ENCODE results near the gene CSF2RB. TPM values are rescaled to one million over a fixed set of nuclear protein-coding genes. Genes with fewer than 3 reads are reported as not detected.

The CSF2RB gene
- total and polyA plus RNA-seq, 10 of the 15 experiments (the other 5 are each of a cell fraction or from before 2014, with no cell fraction given), result 0.82 to 12.5 (median 5.4) TPM

- no peak for TF ChIP-seq TCF12 (IDR thresholded peaks at IDR 0.05; ENCODE audit: low read depth, low read length)
- no peak for TF ChIP-seq MYB (IDR thresholded peaks at IDR 0.05; ENCODE audit: borderline replicate concordance, low read depth, low read length)
- TF ChIP-seq E2F4 (IDR thresholded peaks at IDR 0.05; ENCODE audit: low read depth, low read length), result no peak
- no peak for TF ChIP-seq USF1 (IDR thresholded peaks at IDR 0.05; ENCODE audit: borderline replicate concordance, extremely low read length, insufficient read depth, low read depth, low read length)
- no peak for TF ChIP-seq CREB1 (IDR thresholded peaks at IDR 0.05; ENCODE audit: low read depth)
- no peak for TF ChIP-seq ELK1 (IDR thresholded peaks at IDR 0.05; ENCODE audit: low read depth, low read length)
- TF ChIP-seq EP300 (IDR thresholded peaks at IDR 0.05; ENCODE audit: borderline replicate concordance in 1 of 2, control insufficient read depth in 1 of 2, low read depth in 2 of 2, low read length in 2 of 2), result no peak
- TF ChIP-seq HDGF (IDR thresholded peaks at IDR 0.05), result no peak
These were observed 16.9 kb downstream of the CSF2RB start (continued) for GRCh38 chr22:36930041-36930935.

Measured in GM12878 (cell line).